ENCODE results near the gene ARL11. TPM values are rescaled to one million over a fixed set of nuclear protein-coding genes. Genes with fewer than 3 reads are reported as not detected.

The ARL11 gene
- polyA plus RNA-seq, 1 donor from 2014 or later = not detected

- no peak overlapping the region for H2AFZ ChIP-seq (ENCODE audit: low read depth, low read length)
- no peak overlapping the region for H3K4me2 ChIP-seq (ENCODE audit: low read length)
These were observed 2.8 kb upstream of the ARL11 start for GRCh38 chr13:49625392-49626079.

More at GRCh38 chr13:49625392-49626079, 2.8 kb upstream of the ARL11 start:
- Histone ChIP-seq H3K27me3 (ENCODE audit: insufficient read depth, low read depth, low read length) (no peaks in the 10 kb centered on the region), H3K27ac (ENCODE audit: low read length) (no peak overlapping the region), H3K9me2 (ENCODE audit: insufficient read depth, low read length) (no peaks in the 10 kb centered on the region), H3K79me2 (replicated peaks; ENCODE audit: insufficient read depth, low read length) (no peaks in the 10 kb centered on the region), H3K4me3 (ENCODE audit: low read length) (no peak overlapping the region), H3K9me3 (ENCODE audit: low read length) (no peaks in the 10 kb centered on the region), H3K36me3 (ENCODE audit: insufficient read depth, low read length) (no peaks in the 10 kb centered on the region), H4K20me1 (ENCODE audit: insufficient read depth) (no peaks in the 10 kb centered on the region), H3F3A (ENCODE audit: insufficient read depth, low read length, poor library complexity, severe bottlenecking) (no peaks in the 10 kb centered on the region), H3K9ac (ENCODE audit: low read length) (no peak overlapping the region)
- TF ChIP-seq EZH2 (IDR thresholded peaks at IDR 0.05; ENCODE audit: borderline replicate concordance, insufficient read depth, low read length, poor library complexity, severe bottlenecking) (no peak), RAD21 (conservative IDR thresholded peaks at IDR 0.05) (no peak), EP300 (conservative IDR thresholded peaks at IDR 0.05; ENCODE audit: poor library complexity, severe bottlenecking) (no peak), REST (IDR thresholded peaks at IDR 0.05; ENCODE audit: borderline replicate concordance) (no peak), MXI1 (conservative IDR thresholded peaks at IDR 0.05; ENCODE audit: poor library complexity, severe bottlenecking) (no peak), TAF1 (IDR thresholded peaks at IDR 0.05; ENCODE audit: low read depth) (no peak), SMC3 (conservative IDR thresholded peaks at IDR 0.05; ENCODE audit: poor library complexity) (no peak), POLR2AphosphoS5 (IDR thresholded peaks at IDR 0.05) (no peak), CTCF (IDR thresholded peaks at IDR 0.05; ENCODE audit: poor library complexity, severe bottlenecking) (no peak)

Data from neural cell (in vitro differentiated cells).